Measurements from ENCODE around the gene PTPRM. TPM values are rescaled to one million over a fixed set of nuclear protein-coding genes. Genes with fewer than 3 reads are reported as not detected.

The PTPRM gene
- total and polyA plus RNA-seq, 9 donors = 45.6 to 82.0 (median 56.9) TPM

DNA sequence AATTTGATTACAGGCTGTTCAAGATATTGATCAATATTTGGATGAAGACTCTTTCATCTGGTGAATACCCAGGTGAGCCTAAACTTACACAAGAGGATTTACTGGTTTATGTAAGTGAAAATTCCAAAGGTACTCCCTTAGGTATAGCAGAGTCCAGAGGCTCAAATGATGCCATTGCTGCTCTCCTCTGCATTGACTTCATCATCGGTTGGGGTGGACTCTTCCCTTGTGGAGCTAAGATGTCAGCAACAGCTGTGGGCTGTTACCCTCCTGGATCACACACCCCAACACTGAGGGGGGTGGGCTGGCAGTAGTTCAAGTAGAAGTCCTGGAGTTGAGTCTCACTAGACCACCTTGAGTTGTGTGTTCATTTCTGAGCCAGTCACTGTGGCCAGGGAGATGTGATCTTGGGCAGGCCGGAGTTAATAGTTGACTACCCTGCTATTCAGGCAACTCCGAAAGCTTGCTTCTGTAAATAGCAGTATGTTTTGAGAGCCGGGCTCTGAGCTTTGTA, 236.9 kb downstream of the PTPRM start:
- TF ChIP-seq, protein P1, sequence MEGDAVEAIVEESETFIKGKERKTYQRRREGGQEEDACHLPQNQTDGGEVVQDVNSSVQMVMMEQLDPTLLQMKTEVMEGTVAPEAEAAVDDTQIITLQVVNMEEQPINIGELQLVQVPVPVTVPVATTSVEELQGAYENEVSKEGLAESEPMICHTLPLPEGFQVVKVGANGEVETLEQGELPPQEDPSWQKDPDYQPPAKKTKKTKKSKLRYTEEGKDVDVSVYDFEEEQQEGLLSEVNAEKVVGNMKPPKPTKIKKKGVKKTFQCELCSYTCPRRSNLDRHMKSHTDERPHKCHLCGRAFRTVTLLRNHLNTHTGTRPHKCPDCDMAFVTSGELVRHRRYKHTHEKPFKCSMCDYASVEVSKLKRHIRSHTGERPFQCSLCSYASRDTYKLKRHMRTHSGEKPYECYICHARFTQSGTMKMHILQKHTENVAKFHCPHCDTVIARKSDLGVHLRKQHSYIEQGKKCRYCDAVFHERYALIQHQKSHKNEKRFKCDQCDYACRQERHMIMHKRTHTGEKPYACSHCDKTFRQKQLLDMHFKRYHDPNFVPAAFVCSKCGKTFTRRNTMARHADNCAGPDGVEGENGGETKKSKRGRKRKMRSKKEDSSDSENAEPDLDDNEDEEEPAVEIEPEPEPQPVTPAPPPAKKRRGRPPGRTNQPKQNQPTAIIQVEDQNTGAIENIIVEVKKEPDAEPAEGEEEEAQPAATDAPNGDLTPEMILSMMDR (IDR thresholded peaks at IDR 0.05) = no peak
- TF ChIP-seq POLR2A (IDR thresholded peaks at IDR 0.05) (no peak), EP300 (IDR thresholded peaks at IDR 0.05) (no peak)
- Histone ChIP-seq H3K27ac (no peak overlapping the region), H3K4me3 (no peak overlapping the region), H3K36me3 (no peaks in the 10 kb centered on the region), H3K4me1 (ENCODE audit: insufficient read depth) (no peaks in the 10 kb centered on the region), H3K27me3 (no peaks in the 10 kb centered on the region), H3K9me3 (no peaks in the 10 kb centered on the region)
- intact Hi-C loops (cut with DNase I) = no loop called here
- WGBS, 3 donors = 71 to 79% (median 73%) methylated on average over 4 of the region's 4 CpGs
- no peak for DNase-seq

DNA sequence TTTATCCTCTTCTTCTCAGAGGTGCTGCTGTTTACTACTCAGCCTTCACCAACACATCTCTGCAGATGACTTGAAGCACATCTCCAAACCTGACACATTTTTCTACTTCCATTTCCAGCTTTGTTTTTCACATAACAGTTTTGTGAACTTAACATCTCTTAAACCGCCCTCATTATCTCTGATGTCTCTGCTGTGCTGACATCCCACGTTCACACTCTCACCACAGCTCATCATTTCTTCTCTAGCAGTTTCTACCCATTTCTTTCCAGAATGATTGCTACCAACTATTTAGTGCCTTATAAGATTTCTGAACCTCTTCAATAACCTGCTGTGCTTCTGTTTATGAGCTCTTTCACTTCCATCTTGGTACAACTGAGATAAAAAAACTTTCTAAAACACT, 238.0 kb downstream of the PTPRM start:
- TF ChIP-seq, protein P1 (IDR thresholded peaks at IDR 0.05) = no peak
- TF ChIP-seq EP300 (IDR thresholded peaks at IDR 0.05) = no peak
- TF ChIP-seq POLR2A (IDR thresholded peaks at IDR 0.05) = no peak
- no peak for DNase-seq
- H3K4me1 ChIP-seq (ENCODE audit: insufficient read depth) = no peaks in the 10 kb centered on the region
- 89 to 92% (median 90%) methylated on average over 2 of the region's 2 CpGs for WGBS, 3 donors
- no peak overlapping the region for H3K4me3 ChIP-seq
- no peaks in the 10 kb centered on the region for H3K9me3 ChIP-seq
- H3K36me3 ChIP-seq = no peaks in the 10 kb centered on the region
- intact Hi-C loops (cut with DNase I) = no loop called here
- no peaks in the 10 kb centered on the region for H3K27me3 ChIP-seq
- no peak overlapping the region for H3K27ac ChIP-seq

DNA sequence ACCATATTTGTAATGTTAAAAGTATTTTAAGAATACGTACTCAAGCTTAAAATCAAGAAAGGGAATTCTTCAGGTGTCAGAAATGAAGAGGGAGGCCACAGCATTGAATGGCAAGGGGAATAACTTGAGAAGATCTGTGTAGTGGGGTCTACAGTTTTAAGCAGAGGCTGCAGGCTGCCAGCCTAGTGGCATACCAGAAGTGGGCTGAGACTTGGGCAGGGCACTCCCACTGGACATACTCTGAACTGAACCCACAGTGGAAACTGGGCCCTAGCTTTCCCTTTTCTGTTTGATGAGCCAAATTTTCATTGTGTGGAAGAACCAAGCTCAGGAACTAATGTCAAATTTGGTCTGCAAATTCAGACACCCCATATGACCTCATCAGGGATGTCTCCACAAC, 238.8 kb downstream of the PTPRM start:
- TF ChIP-seq, protein P1 (IDR thresholded peaks at IDR 0.05) = no peak
- TF ChIP-seq POLR2A (IDR thresholded peaks at IDR 0.05) (no peak), EP300 (IDR thresholded peaks at IDR 0.05) (no peak)
- Histone ChIP-seq H3K36me3 (no peaks in the 10 kb centered on the region), H3K4me1 (ENCODE audit: insufficient read depth) (no peaks in the 10 kb centered on the region), H3K27me3 (no peaks in the 10 kb centered on the region), H3K4me3 (no peak overlapping the region), H3K9me3 (no peaks in the 10 kb centered on the region), H3K27ac (no peak overlapping the region)
- DNase-seq = no peak
- WGBS, 3 donors = 93 to 95% (median 94%) methylated on average over 1 of the region's 1 CpG
- intact Hi-C loops (cut with DNase I) = no loop called here

DNA sequence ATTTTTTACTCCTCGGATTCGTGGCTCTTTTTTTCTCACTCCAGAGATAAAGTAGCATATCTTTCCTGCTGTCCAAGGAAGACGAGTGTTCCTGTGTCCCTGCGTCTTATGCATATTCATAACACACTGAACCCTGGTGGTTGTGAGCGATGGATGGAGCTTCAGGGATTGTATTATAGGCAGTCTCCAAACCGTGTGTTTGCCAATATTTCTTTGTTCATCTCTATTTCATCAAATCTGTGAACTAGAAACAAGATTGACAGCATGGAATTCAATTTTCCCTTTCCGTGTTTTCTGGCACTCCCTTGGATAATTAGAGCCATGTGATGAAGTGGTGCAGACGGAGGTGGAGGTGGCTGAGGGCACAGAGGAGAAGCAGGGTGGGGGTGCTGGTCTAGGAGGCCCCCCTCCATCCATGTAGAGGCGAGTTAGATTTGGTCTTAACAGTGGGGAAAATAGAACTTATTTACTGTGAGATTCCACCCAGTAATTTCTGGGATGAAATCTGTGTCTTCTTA, 240.9 kb downstream of the PTPRM start:
- TF ChIP-seq, protein P1 (IDR thresholded peaks at IDR 0.05) = no peak
- TF ChIP-seq POLR2A (IDR thresholded peaks at IDR 0.05) = no peak
- TF ChIP-seq EP300 (IDR thresholded peaks at IDR 0.05) = no peak
- Histone ChIP-seq H3K27ac (no peak overlapping the region), H3K4me1 (ENCODE audit: insufficient read depth) (no peaks in the 10 kb centered on the region), H3K4me3 (no peak overlapping the region), H3K9me3 (no peaks in the 10 kb centered on the region), H3K27me3 (no peaks in the 10 kb centered on the region), H3K36me3 (no peaks in the 10 kb centered on the region)
- WGBS, 3 donors = 80 to 85% (median 83%) methylated on average over 9 of the region's 9 CpGs
- intact Hi-C loops (cut with DNase I) = no loop called here
- no peak for DNase-seq

Data from ovary (tissue), 9 donors.